Panc1 (cell line): Measurements from ENCODE around the gene TNNC1. TPM values are rescaled to one million over a fixed set of nuclear protein-coding genes. Genes with fewer than 3 reads are reported as not detected.

Source experiments
- total RNA-seq: library from RNA; stranded (reverse); gene quantifications from one replicate; pipeline ENCODE4 v1.2.1, GENCODE V29; 2021; ENCODE audit not compliant: unreplicated experiment

TNNC1 gene
- total RNA-seq, 1 experiment from 2014 or later, result 5.2 TPM

Other genes with a start within 250 kb of the TNNC1 start
- not detected for gene TLR9, start 228.4 kb downstream of the TNNC1 start, total RNA-seq
- gene TWF2, start 214.9 kb downstream of the TNNC1 start, total RNA-seq, result 51.9 TPM
- 9.7 TPM for gene PPM1M, start 208.3 kb downstream of the TNNC1 start, total RNA-seq
- gene WDR82, start 175.4 kb downstream of the TNNC1 start, total RNA-seq, result 57.9 TPM
- gene GLYCTK, start 166.2 kb downstream of the TNNC1 start, total RNA-seq, result 6.5 TPM
- 2.4 TPM for gene DNAH1, start 137.7 kb downstream of the TNNC1 start, total RNA-seq
- gene BAP1, start 44.0 kb downstream of the TNNC1 start, total RNA-seq, result 69.6 TPM
- 12.0 TPM for gene PHF7, start 43.4 kb downstream of the TNNC1 start, total RNA-seq
- 1.6 TPM for gene SEMA3G, start 8.9 kb downstream of the TNNC1 start, total RNA-seq
- gene NISCH, start 1.6 kb upstream of the TNNC1 start, total RNA-seq, result 63.4 TPM
- 0.39 TPM for gene STAB1, start 41.3 kb upstream of the TNNC1 start, total RNA-seq
- 137 TPM for gene NT5DC2, start 79.8 kb upstream of the TNNC1 start, total RNA-seq
- gene UQCC5, start 82.6 kb upstream of the TNNC1 start, total RNA-seq, result 27.3 TPM
- gene PBRM1, start 231.9 kb upstream of the TNNC1 start, total RNA-seq, result 43.5 TPM
- 88.9 TPM for gene GNL3, start 232.0 kb upstream of the TNNC1 start, total RNA-seq